Liver (tissue), 3 donors: Measurements from ENCODE around the gene KLC3.

Experiments
- EGR1 ChIP-seq, 2 donors: IDR thresholded peaks; 2 replicates each; pipeline ENCODE4 v1.6.1; 2016 to 2018; ENCODE audit warnings: antibody characterized with exemption in 2 of 2, low read depth in 2 of 2
- NR2F2 ChIP-seq: IDR thresholded peaks from 2 replicates; pipeline ENCODE4 v1.6.1; 2016; ENCODE audit warnings: antibody characterized with exemption
- RAD21 ChIP-seq, 2 donors: IDR thresholded peaks; 2 replicates each; pipeline ENCODE4 v1.6.1; 2016; ENCODE audit warnings: antibody characterized with exemption in 2 of 2, mild to moderate bottlenecking in 2 of 2
- RXRA ChIP-seq, 2 donors: IDR thresholded peaks; 2 replicates each; pipeline ENCODE4 v1.6.1; 2017 to 2018; ENCODE audit warnings: antibody characterized with exemption in 2 of 2, mild to moderate bottlenecking in 1 of 2
- SP1 ChIP-seq: IDR thresholded peaks from 2 replicates; pipeline ENCODE4 v1.6.1; 2018; ENCODE audit warnings: antibody characterized with exemption, mild to moderate bottlenecking
- TAF1 ChIP-seq: conservative IDR thresholded peaks from 2 replicates; pipeline ENCODE4 v1.6.1; 2016; ENCODE audit warnings: antibody characterized with exemption, mild to moderate bottlenecking
- YY1 ChIP-seq: IDR thresholded peaks from 2 replicates; pipeline ENCODE4 v1.6.1; 2016; ENCODE audit warnings: antibody characterized with exemption, mild to moderate bottlenecking
- TF ChIP-seq, protein P1 (sequence below): fragments of 150-350 bp; IDR thresholded peaks from 2 replicates; pipeline ENCODE4 v1.5.1; 2017; ENCODE audit warnings: improper control_type of control experiment, low read depth, low read length; ENCODE audit not compliant: missing input control
- TF ChIP-seq, protein P2 (sequence below): IDR thresholded peaks from 2 replicates; pipeline ENCODE4 v1.6.1; 2016; ENCODE audit warnings: antibody characterized with exemption
- TF ChIP-seq, protein P3 (sequence below): IDR thresholded peaks from 2 replicates; pipeline ENCODE4 v1.6.1; 2016; ENCODE audit warnings: antibody characterized with exemption
- TF ChIP-seq, protein P4 (sequence below): IDR thresholded peaks from 2 replicates; pipeline ENCODE4 v1.6.1; 2016; ENCODE audit warnings: antibody characterized with exemption, mild to moderate bottlenecking
- TF ChIP-seq, protein P5 (sequence below): IDR thresholded peaks from 2 replicates; pipeline ENCODE4 v1.6.1; 2016; ENCODE audit warnings: antibody characterized with exemption
- donor health status: healthy.
- donor health status: healthy.

DNA sequence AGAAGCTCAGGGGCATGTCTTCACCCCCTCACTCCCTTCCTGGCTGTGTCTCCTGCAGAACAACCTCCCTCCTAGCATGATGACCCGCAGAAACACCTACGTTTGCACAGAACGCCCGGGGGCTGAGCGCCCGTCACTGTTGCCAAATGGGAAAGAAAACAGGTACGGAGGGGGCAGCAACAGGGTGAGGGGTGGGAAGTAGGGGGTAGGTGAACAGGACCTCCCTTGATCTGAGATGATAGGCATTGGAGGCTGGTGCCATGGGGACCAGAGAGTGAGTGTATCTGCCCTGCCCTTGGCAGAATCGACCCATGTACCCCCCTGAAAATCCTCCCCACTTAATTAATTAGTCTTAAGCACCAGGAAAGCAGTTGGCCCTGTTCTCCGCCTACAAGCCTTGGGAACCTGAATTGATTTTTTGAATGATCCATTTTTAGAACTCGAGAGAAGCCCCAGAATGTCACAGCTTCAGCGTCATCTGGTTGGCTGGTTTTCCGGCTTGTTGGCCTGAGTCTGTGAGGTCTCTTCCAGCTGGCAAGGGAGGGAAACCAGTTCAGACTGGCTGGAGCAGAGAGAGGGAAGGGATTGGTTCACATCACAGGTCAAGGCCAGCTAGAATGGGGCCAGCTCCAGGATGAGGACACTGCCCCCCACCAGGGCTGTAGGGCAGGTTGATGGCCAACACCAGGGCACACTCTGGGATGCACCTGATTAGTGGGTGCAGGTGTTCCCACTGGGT lies 46.1 kb upstream of the KLC3 start:
- TF ChIP-seq, protein P1, sequence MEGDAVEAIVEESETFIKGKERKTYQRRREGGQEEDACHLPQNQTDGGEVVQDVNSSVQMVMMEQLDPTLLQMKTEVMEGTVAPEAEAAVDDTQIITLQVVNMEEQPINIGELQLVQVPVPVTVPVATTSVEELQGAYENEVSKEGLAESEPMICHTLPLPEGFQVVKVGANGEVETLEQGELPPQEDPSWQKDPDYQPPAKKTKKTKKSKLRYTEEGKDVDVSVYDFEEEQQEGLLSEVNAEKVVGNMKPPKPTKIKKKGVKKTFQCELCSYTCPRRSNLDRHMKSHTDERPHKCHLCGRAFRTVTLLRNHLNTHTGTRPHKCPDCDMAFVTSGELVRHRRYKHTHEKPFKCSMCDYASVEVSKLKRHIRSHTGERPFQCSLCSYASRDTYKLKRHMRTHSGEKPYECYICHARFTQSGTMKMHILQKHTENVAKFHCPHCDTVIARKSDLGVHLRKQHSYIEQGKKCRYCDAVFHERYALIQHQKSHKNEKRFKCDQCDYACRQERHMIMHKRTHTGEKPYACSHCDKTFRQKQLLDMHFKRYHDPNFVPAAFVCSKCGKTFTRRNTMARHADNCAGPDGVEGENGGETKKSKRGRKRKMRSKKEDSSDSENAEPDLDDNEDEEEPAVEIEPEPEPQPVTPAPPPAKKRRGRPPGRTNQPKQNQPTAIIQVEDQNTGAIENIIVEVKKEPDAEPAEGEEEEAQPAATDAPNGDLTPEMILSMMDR, result no peak
- TF ChIP-seq NR2F2 (peak; percentile 97), YY1 (peak; percentile 76), EGR1 (IDR thresholded peaks at IDR 0.05; ENCODE audit: low read depth in 2 of 2) (peak in 1 of 2 donors; percentile 69), TAF1 (no peak), RAD21 (IDR thresholded peaks at IDR 0.05) (peak; percentile 22 to 55), RXRA (IDR thresholded peaks at IDR 0.05) (peak; percentile 99), SP1 (peak; percentile 92)
- TF ChIP-seq, protein P2, sequence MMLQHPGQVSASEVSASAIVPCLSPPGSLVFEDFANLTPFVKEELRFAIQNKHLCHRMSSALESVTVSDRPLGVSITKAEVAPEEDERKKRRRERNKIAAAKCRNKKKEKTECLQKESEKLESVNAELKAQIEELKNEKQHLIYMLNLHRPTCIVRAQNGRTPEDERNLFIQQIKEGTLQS, result no peak
- TF ChIP-seq, protein P3, sequence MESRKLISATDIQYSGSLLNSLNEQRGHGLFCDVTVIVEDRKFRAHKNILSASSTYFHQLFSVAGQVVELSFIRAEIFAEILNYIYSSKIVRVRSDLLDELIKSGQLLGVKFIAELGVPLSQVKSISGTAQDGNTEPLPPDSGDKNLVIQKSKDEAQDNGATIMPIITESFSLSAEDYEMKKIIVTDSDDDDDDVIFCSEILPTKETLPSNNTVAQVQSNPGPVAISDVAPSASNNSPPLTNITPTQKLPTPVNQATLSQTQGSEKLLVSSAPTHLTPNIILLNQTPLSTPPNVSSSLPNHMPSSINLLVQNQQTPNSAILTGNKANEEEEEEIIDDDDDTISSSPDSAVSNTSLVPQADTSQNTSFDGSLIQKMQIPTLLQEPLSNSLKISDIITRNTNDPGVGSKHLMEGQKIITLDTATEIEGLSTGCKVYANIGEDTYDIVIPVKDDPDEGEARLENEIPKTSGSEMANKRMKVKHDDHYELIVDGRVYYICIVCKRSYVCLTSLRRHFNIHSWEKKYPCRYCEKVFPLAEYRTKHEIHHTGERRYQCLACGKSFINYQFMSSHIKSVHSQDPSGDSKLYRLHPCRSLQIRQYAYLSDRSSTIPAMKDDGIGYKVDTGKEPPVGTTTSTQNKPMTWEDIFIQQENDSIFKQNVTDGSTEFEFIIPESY, result peak; percentile 95
- TF ChIP-seq, protein P4, sequence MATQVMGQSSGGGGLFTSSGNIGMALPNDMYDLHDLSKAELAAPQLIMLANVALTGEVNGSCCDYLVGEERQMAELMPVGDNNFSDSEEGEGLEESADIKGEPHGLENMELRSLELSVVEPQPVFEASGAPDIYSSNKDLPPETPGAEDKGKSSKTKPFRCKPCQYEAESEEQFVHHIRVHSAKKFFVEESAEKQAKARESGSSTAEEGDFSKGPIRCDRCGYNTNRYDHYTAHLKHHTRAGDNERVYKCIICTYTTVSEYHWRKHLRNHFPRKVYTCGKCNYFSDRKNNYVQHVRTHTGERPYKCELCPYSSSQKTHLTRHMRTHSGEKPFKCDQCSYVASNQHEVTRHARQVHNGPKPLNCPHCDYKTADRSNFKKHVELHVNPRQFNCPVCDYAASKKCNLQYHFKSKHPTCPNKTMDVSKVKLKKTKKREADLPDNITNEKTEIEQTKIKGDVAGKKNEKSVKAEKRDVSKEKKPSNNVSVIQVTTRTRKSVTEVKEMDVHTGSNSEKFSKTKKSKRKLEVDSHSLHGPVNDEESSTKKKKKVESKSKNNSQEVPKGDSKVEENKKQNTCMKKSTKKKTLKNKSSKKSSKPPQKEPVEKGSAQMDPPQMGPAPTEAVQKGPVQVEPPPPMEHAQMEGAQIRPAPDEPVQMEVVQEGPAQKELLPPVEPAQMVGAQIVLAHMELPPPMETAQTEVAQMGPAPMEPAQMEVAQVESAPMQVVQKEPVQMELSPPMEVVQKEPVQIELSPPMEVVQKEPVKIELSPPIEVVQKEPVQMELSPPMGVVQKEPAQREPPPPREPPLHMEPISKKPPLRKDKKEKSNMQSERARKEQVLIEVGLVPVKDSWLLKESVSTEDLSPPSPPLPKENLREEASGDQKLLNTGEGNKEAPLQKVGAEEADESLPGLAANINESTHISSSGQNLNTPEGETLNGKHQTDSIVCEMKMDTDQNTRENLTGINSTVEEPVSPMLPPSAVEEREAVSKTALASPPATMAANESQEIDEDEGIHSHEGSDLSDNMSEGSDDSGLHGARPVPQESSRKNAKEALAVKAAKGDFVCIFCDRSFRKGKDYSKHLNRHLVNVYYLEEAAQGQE, result peak; percentile 85
- TF ChIP-seq, protein P5, sequence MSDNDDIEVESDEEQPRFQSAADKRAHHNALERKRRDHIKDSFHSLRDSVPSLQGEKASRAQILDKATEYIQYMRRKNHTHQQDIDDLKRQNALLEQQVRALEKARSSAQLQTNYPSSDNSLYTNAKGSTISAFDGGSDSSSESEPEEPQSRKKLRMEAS, result peak; percentile 86
